ENCODE results near the gene CCR1.
"Not testable (repeated sequence)": the region's sequence is repeated elsewhere in the genome, so short reads cannot be mapped to it uniquely, and the experiment has no call there.

Gene CCR1

DNA sequence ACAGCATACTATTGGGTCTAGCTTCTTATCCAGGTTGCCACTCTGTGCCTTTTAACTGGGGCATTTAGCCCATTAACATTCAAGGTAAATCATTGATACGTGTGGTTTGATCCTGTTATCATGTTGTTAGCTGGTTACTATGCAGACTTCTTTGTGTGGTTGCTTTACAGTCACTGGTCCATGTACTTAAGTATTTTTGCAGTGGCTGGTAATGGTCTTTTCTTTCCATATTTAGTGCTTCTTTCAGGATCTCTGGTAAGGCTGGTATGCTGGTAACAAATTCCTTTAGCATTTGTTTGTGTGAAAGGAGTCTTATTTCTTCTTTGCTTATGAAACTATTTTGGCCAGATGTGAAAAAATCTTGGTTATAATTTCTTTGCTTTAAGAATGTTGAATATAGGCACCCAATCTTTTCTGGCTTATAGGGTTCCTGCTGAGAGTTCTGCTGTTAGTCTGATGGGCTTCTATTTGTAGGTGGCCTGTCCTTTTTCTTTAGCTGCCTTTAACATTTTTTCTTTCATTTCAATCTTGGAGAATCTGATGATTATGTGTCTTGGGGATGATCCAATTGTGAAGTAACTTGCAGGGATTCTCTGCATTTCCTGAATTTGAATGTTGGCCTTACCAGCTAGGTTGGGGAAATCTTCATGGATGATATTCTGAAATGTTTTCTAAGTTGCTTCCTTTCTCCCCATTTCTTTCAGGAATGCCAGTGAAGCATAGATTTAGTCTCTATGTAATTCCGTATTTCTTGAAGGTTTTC, 39.3 kb downstream of the CCR1 start:
- DNase-seq (ENCODE audit: low read depth in 2 of 2), result no peak

DNA sequence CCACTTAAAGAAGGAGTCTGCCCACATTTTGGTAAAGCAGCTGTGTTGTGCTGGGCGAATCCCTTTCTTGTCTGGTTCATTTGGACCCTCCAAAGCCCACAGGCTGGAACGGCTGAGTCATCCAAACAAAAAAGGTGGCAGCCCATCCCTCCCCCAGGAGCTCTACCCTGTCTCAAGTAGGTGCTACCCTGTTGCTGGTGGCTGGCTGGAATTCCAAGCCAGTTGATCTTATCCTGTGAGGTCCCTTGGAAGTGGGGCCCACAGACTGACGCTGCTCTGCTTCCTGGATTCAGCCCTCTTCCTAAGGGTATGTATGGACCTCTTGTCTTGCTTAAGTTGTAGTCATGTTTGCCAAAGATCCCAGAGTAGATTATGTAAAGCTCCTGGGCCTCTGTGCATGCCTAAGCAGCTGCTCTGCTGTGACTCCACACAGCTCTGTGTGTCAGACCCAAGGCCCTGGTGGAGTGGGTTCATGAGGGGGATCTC, 44.5 kb downstream of the CCR1 start:
- no peak for DNase-seq (ENCODE audit: low read depth in 2 of 2)

DNA sequence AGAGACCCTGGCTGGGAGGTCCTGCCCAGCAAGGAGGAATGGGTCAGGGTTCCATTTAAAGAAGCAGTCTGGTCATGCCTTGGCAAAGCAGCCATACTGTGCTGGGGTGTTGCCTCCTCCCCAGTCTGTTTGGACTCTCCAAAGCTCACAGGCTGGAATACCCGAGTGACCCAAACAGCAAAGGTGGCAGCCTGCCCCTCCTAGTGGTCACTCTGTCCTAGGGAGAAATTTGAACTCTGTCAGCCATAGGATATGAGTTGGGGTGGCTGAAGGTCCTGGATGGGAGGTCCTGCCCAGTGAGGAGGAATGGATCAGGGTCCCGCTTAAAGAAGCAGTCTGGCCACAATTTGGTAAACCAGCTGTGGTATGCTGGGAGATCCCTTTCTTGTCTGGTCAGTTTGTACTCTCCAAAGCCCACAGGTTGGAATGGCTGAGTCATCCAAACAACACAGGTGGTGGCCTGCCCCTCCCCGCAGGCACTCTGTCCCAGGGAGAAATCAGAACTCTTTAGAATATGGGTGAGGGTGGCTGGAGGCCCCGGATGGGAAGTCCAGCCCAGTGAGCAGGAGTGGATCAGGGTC, 45.0 kb downstream of the CCR1 start:
- no peak for DNase-seq (ENCODE audit: low read depth in 2 of 2)

DNA sequence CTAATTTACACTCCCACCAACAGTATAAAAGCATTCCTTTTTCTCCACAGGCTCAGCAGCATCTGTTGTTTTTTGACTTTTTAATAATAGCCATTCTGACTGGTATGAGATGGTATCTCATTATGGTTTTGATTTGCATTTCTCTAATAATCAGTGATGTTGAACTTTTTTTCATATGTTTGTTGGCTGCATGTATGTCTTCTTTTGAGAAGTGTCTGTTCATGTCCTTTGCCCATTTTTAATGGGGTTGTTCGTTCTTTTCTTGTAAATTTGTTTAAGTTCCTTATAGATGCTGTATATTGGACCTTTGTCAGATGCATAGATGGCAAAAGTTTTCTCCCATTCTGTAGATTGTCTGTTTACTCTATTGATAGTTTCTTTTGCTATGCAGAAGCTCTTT, 50.4 kb downstream of the CCR1 start:
- not testable (repeated sequence) for DNase-seq (ENCODE audit: low read depth in 2 of 2)

DNA sequence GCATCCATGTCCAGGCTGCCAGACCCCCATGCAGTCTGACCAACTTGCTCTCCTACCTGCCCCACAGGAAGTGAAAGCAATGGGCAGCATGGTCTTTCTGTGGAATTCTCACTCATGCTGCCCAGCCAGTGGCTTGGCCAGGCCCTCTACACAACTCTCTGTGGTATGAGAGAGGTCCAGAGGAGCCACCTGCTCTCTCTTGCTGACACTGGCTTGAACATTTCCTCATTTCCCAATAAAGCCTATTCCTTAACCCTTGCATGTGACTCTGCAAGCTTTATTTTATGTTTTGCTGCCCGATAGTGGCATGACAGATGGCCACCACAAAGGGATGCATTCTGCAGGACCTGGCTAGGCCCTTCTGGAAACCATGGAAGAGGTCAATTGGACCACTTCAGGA, 53.8 kb downstream of the CCR1 start:
- no peak for DNase-seq (ENCODE audit: low read depth in 2 of 2)

Data from activated CD8-positive, alpha-beta memory T cell treated with anti-CD3 and anti-CD28 coated beads for 4 hours (primary cell).